HEK293 (cell line): ENCODE data around the gene CD81.

Experiments
- CTCF ChIA-PET: fragments of 350-600 bp; formaldehyde crosslinking; extraction: SDS; loops from one replicate; lab custom pipeline; 2021; ENCODE audit warnings: antibody characterized with exemption; lab: Yijun Ruan, JAX
- POLR2A ChIA-PET: fragments of 300-600 bp; formaldehyde crosslinking; extraction: SDS; loops from one replicate; lab custom pipeline; 2020; ENCODE audit warnings: antibody characterized with exemption, inconsistent platforms; lab: Yijun Ruan, JAX
- H3K27ac ChIP-seq: fragments of 200-500 bp; sonication (Bioruptor generic); 2 replicates; pipeline ENCODE4 v1.5.1; 2014; ENCODE audit warnings: low read depth, low read length, control low read depth, inconsistent platforms; ENCODE audit errors: extremely low read depth
- H3K36me3 ChIP-seq, 2 experiments: fragments of 200-500 bp in 1 of 2; sonication (Bioruptor generic) in 1 of 2; 1 replicate in 1 of 2; 2 replicates in 1 of 2; pipeline ENCODE4 v1.5.1; 2014 to 2017; ENCODE audit warnings: inconsistent platforms in 2 of 2, low read length in 2 of 2; ENCODE audit not compliant: control insufficient read depth in 2 of 2, insufficient read depth in 1 of 2
- H3K4me1 ChIP-seq: fragments of 200-500 bp; sonication (Bioruptor generic); 2 replicates; pipeline ENCODE4 v1.5.1; 2014; ENCODE audit warnings: mild to moderate bottlenecking, low read length, inconsistent platforms; ENCODE audit not compliant: control insufficient read depth, insufficient read depth
- H3K4me3 ChIP-seq: 2 replicates; pipeline ENCODE4 v1.5.1; 2011; ENCODE audit warnings: low read depth, mild to moderate bottlenecking, control low read depth, low read length, moderate library complexity
- H3K9me3 ChIP-seq: fragments of 200-500 bp; sonication (Bioruptor generic); 2 replicates; pipeline ENCODE4 v1.5.1; 2014; ENCODE audit warnings: low read depth, low read length, inconsistent platforms; ENCODE audit not compliant: control insufficient read depth, insufficient read depth
- EGR2 ChIP-seq: fragments of 450-650 bp; formaldehyde crosslinking; IDR thresholded peaks from 2 replicates; pipeline ENCODE4 v1.5.1; 2016; ENCODE audit warnings: low read depth, missing biosample characterization, missing genetic modification characterization
- GLIS2 ChIP-seq: fragments of 450-650 bp; formaldehyde crosslinking; IDR thresholded peaks from 2 replicates; pipeline ENCODE4 v1.5.1; 2016; ENCODE audit warnings: missing biosample characterization, missing genetic modification characterization
- HOXC10 ChIP-seq: sonication (generic); formaldehyde crosslinking; IDR thresholded peaks from 2 replicates; pipeline ENCODE4 v1.8.1; 2023; ENCODE audit warnings: mild to moderate bottlenecking, missing genetic modification reagents
- KLF8 ChIP-seq: fragments of 450-650 bp; formaldehyde crosslinking; IDR thresholded peaks from 2 replicates; pipeline ENCODE4 v1.5.1; 2016; ENCODE audit warnings: missing biosample characterization, missing genetic modification characterization
- KLF9 ChIP-seq: fragments of 450-650 bp; formaldehyde crosslinking; IDR thresholded peaks from 2 replicates; pipeline ENCODE4 v1.5.1; 2016; ENCODE audit warnings: missing biosample characterization, missing genetic modification characterization, low read depth
- MEIS1 ChIP-seq: sonication (generic); formaldehyde crosslinking; IDR thresholded peaks from 2 replicates; pipeline ENCODE4 v1.8.1; 2022; ENCODE audit warnings: missing genetic modification reagents, mild to moderate bottlenecking, borderline replicate concordance
- MYNN ChIP-seq: fragments of 450-650 bp; formaldehyde crosslinking; IDR thresholded peaks from 2 replicates; pipeline ENCODE4 v1.5.1; 2016; ENCODE audit warnings: missing biosample characterization, missing genetic modification characterization, borderline replicate concordance
- PRDM1 ChIP-seq: fragments of 450-650 bp; formaldehyde crosslinking; IDR thresholded peaks from 2 replicates; pipeline ENCODE4; 2016; ENCODE audit warnings: missing biosample characterization, missing genetic modification characterization
- SP2 ChIP-seq: fragments of 450-650 bp; formaldehyde crosslinking; IDR thresholded peaks from 2 replicates; pipeline ENCODE4 v1.5.1; 2016; ENCODE audit warnings: missing biosample characterization, missing genetic modification characterization
- ZFHX2 ChIP-seq: fragments of 450-650 bp; formaldehyde crosslinking; conservative IDR thresholded peaks from 2 replicates; pipeline ENCODE4 v1.5.1; 2016; ENCODE audit warnings: missing biosample characterization, missing genetic modification characterization
- ZFP69B ChIP-seq: fragments of 450-650 bp; formaldehyde crosslinking; IDR thresholded peaks from 2 replicates; pipeline ENCODE4 v1.5.1; 2016; ENCODE audit warnings: missing biosample characterization, missing genetic modification characterization
- ZNF10 ChIP-seq: fragments of 450-650 bp; formaldehyde crosslinking; IDR thresholded peaks from 2 replicates; pipeline ENCODE4 v1.5.1; 2017; ENCODE audit warnings: missing biosample characterization, missing genetic modification characterization
- ZNF16 ChIP-seq: fragments of 450-650 bp; formaldehyde crosslinking; IDR thresholded peaks from 2 replicates; pipeline ENCODE4 v1.5.1; 2016; ENCODE audit warnings: low read depth, missing biosample characterization, missing genetic modification characterization
- ZNF394 ChIP-seq: fragments of 450-650 bp; formaldehyde crosslinking; IDR thresholded peaks from 2 replicates; pipeline ENCODE4 v1.5.1; 2016; ENCODE audit warnings: missing biosample characterization, missing genetic modification characterization, mild to moderate bottlenecking, moderate library complexity, borderline replicate concordance
- ZNF404 ChIP-seq: fragments of 450-650 bp; formaldehyde crosslinking; IDR thresholded peaks from 2 replicates; pipeline ENCODE4 v1.5.1; 2017; ENCODE audit warnings: missing biosample characterization, missing genetic modification characterization
- ZNF423 ChIP-seq: fragments of 450-650 bp; formaldehyde crosslinking; IDR thresholded peaks from 2 replicates; pipeline ENCODE4 v1.5.1; 2016; ENCODE audit warnings: missing biosample characterization, missing genetic modification characterization
- ZNF555 ChIP-seq: fragments of 450-650 bp; formaldehyde crosslinking; conservative IDR thresholded peaks from 2 replicates; pipeline ENCODE4 v1.5.1; 2017; ENCODE audit warnings: missing biosample characterization, mild to moderate bottlenecking, missing genetic modification characterization, inconsistent platforms
- ZNF580 ChIP-seq: fragments of 450-650 bp; formaldehyde crosslinking; IDR thresholded peaks from 2 replicates; pipeline ENCODE4 v1.5.1; 2016; ENCODE audit warnings: missing biosample characterization, missing genetic modification characterization
- ZNF596 ChIP-seq: fragments of 450-650 bp; IDR thresholded peaks from 2 replicates; pipeline ENCODE4 v1.5.0; 2018; ENCODE audit warnings: missing biosample characterization, mild to moderate bottlenecking, missing genetic modification characterization, moderate library complexity
- ZNF776 ChIP-seq: fragments of 450-650 bp; formaldehyde crosslinking; IDR thresholded peaks from 2 replicates; pipeline ENCODE4 v1.5.0; 2017; ENCODE audit warnings: missing biosample characterization, missing genetic modification characterization, borderline replicate concordance
- TF ChIP-seq, protein P1 (sequence below): fragments of 450-650 bp; formaldehyde crosslinking; IDR thresholded peaks from 2 replicates; pipeline ENCODE4 v1.5.1; 2016; ENCODE audit warnings: missing biosample characterization, missing genetic modification characterization
- TF ChIP-seq, protein P2 (sequence below): fragments of 450-650 bp; IDR thresholded peaks from 2 replicates; pipeline ENCODE4 v1.5.1; 2018; ENCODE audit warnings: missing biosample characterization, missing genetic modification characterization
- TF ChIP-seq, protein P3 (sequence below): fragments of 450-650 bp; formaldehyde crosslinking; IDR thresholded peaks from 2 replicates; pipeline ENCODE4 v1.5.1; 2017; ENCODE audit warnings: missing biosample characterization, missing genetic modification characterization
- TF ChIP-seq, protein P4 (sequence below): fragments of 450-650 bp; formaldehyde crosslinking; conservative IDR thresholded peaks from 2 replicates; pipeline ENCODE4 v1.5.1; 2016; ENCODE audit warnings: low read depth, missing biosample characterization, missing genetic modification characterization
- TF ChIP-seq, protein P5 (sequence below): fragments of 450-650 bp; formaldehyde crosslinking; IDR thresholded peaks from 2 replicates; pipeline ENCODE4 v1.5.1; 2016; ENCODE audit warnings: missing biosample characterization, missing genetic modification characterization

The CD81 gene

GRCh38 chr11:2377511-2378443 is 667 bp downstream of the CD81 start:
- H3K36me3 ChIP-seq: peaks cover 0 to 33% of the 10 kb centered on the region in 2 experiments; a peak in 1 of 3 replicates
- no peaks in the 10 kb centered on the region for H3K4me1 ChIP-seq
- H3K9me3 ChIP-seq: no peaks in the 10 kb centered on the region
- POLR2A ChIA-PET: interaction anchor here (0.7 to 2.5 kb wide), 14 partner anchors 9 to 72 kb away, joined by 3 to 64 read pairs (median 4); partner anchors contain the start of genes KCNQ1 and TSSC4
- peak overlapping the region; percentile 86 for H3K4me3 ChIP-seq
- CTCF ChIA-PET: interaction anchor here (0.6 to 1.6 kb wide), 4 partner anchors 22 to 73 kb away, joined by 3 to 6 read pairs (median 4); no protein-coding TSS in a partner anchor
- H3K27ac ChIP-seq: peak overlapping the region; percentile 83; the same call in 1 of the 2 replicates
- TF ChIP-seq ZNF596 (tag by site-specific recombination) (no peak), ZNF555 (tag by site-specific recombination) (no peak), EGR2 (peak; percentile 44; the same call in 1 of the 2 replicates), ZNF10 (tag by site-specific recombination) (no peak), ZNF394 (tag by site-specific recombination) (no peak), ZFHX2 (peak; percentile 57), PRDM1 (tag by site-specific recombination) (no peak), ZNF404 (tag by site-specific recombination) (no peak), MEIS1 (CRISPR knock-in tag) (no peak), KLF8 (tag by site-specific recombination) (peak; percentile 83), KLF9 (tag by site-specific recombination) (peak; percentile 79), ZNF16 (tag by site-specific recombination) (no peak), HOXC10 (CRISPR knock-in tag) (no peak), GLIS2 (tag by site-specific recombination) (peak; percentile 77), MYNN (tag by site-specific recombination) (no peak), ZNF423 (tag by site-specific recombination) (peak; percentile 37; the same call in 1 of the 2 replicates), ZNF776 (tag by site-specific recombination) (no peak), ZFP69B (tag by site-specific recombination) (no peak), SP2 (tag by site-specific recombination) (peak; percentile 67), ZNF580 (tag by site-specific recombination) (no peak)
- TF ChIP-seq, protein P1, sequence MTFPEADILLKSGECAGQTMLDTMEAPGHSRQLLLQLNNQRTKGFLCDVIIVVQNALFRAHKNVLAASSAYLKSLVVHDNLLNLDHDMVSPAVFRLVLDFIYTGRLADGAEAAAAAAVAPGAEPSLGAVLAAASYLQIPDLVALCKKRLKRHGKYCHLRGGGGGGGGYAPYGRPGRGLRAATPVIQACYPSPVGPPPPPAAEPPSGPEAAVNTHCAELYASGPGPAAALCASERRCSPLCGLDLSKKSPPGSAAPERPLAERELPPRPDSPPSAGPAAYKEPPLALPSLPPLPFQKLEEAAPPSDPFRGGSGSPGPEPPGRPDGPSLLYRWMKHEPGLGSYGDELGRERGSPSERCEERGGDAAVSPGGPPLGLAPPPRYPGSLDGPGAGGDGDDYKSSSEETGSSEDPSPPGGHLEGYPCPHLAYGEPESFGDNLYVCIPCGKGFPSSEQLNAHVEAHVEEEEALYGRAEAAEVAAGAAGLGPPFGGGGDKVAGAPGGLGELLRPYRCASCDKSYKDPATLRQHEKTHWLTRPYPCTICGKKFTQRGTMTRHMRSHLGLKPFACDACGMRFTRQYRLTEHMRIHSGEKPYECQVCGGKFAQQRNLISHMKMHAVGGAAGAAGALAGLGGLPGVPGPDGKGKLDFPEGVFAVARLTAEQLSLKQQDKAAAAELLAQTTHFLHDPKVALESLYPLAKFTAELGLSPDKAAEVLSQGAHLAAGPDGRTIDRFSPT (tag by site-specific recombination): no peak
- TF ChIP-seq, protein P2, sequence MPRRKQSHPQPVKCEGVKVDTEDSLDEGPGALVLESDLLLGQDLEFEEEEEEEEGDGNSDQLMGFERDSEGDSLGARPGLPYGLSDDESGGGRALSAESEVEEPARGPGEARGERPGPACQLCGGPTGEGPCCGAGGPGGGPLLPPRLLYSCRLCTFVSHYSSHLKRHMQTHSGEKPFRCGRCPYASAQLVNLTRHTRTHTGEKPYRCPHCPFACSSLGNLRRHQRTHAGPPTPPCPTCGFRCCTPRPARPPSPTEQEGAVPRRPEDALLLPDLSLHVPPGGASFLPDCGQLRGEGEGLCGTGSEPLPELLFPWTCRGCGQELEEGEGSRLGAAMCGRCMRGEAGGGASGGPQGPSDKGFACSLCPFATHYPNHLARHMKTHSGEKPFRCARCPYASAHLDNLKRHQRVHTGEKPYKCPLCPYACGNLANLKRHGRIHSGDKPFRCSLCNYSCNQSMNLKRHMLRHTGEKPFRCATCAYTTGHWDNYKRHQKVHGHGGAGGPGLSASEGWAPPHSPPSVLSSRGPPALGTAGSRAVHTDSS (tag by site-specific recombination): no peak
- TF ChIP-seq, protein P3, sequence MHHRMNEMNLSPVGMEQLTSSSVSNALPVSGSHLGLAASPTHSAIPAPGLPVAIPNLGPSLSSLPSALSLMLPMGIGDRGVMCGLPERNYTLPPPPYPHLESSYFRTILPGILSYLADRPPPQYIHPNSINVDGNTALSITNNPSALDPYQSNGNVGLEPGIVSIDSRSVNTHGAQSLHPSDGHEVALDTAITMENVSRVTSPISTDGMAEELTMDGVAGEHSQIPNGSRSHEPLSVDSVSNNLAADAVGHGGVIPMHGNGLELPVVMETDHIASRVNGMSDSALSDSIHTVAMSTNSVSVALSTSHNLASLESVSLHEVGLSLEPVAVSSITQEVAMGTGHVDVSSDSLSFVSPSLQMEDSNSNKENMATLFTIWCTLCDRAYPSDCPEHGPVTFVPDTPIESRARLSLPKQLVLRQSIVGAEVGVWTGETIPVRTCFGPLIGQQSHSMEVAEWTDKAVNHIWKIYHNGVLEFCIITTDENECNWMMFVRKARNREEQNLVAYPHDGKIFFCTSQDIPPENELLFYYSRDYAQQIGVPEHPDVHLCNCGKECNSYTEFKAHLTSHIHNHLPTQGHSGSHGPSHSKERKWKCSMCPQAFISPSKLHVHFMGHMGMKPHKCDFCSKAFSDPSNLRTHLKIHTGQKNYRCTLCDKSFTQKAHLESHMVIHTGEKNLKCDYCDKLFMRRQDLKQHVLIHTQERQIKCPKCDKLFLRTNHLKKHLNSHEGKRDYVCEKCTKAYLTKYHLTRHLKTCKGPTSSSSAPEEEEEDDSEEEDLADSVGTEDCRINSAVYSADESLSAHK (tag by site-specific recombination): 0 out of 2 replicates have a peak, but pooled peaks have one; percentile 8
- TF ChIP-seq, protein P4, sequence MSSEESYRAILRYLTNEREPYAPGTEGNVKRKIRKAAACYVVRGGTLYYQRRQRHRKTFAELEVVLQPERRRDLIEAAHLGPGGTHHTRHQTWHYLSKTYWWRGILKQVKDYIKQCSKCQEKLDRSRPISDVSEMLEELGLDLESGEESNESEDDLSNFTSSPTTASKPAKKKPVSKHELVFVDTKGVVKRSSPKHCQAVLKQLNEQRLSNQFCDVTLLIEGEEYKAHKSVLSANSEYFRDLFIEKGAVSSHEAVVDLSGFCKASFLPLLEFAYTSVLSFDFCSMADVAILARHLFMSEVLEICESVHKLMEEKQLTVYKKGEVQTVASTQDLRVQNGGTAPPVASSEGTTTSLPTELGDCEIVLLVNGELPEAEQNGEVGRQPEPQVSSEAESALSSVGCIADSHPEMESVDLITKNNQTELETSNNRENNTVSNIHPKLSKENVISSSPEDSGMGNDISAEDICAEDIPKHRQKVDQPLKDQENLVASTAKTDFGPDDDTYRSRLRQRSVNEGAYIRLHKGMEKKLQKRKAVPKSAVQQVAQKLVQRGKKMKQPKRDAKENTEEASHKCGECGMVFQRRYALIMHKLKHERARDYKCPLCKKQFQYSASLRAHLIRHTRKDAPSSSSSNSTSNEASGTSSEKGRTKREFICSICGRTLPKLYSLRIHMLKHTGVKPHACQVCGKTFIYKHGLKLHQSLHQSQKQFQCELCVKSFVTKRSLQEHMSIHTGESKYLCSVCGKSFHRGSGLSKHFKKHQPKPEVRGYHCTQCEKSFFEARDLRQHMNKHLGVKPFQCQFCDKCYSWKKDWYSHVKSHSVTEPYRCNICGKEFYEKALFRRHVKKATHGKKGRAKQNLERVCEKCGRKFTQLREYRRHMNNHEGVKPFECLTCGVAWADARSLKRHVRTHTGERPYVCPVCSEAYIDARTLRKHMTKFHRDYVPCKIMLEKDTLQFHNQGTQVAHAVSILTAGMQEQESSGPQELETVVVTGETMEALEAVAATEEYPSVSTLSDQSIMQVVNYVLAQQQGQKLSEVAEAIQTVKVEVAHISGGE (tag by site-specific recombination): no peak
- TF ChIP-seq, protein P5, sequence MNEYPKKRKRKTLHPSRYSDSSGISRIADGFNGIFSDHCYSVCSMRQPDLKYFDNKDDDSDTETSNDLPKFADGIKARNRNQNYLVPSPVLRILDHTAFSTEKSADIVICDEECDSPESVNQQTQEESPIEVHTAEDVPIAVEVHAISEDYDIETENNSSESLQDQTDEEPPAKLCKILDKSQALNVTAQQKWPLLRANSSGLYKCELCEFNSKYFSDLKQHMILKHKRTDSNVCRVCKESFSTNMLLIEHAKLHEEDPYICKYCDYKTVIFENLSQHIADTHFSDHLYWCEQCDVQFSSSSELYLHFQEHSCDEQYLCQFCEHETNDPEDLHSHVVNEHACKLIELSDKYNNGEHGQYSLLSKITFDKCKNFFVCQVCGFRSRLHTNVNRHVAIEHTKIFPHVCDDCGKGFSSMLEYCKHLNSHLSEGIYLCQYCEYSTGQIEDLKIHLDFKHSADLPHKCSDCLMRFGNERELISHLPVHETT (tag by site-specific recombination): no peak
